GM18873 (cell line): ENCODE measurements around the gene ZC3H4.
"Not testable (repeated sequence)": the region's sequence is repeated elsewhere in the genome, so short reads cannot be mapped to it uniquely, and the experiment has no call there.

ENCODE experiments used
- ATAC-seq: cut with Tn5 transposase; IDR thresholded peaks from one replicate; pipeline ENCODE4 v1.9.1; 2021; ENCODE audit warnings: mild to moderate bottlenecking, moderate library complexity, moderate number of reproducible peaks; ENCODE audit not compliant: unreplicated experiment, low FRiP score

The ZC3H4 gene

GRCh38 chr19:47112997-47113849 lies at the start of gene ZC3H4:
Gene ZC3H4 (minus strand): TSS chr19:47113776. CDS start chr19:47112584, 1,192 bp downstream.
- ATAC-seq = peak; percentile 74

DNA sequence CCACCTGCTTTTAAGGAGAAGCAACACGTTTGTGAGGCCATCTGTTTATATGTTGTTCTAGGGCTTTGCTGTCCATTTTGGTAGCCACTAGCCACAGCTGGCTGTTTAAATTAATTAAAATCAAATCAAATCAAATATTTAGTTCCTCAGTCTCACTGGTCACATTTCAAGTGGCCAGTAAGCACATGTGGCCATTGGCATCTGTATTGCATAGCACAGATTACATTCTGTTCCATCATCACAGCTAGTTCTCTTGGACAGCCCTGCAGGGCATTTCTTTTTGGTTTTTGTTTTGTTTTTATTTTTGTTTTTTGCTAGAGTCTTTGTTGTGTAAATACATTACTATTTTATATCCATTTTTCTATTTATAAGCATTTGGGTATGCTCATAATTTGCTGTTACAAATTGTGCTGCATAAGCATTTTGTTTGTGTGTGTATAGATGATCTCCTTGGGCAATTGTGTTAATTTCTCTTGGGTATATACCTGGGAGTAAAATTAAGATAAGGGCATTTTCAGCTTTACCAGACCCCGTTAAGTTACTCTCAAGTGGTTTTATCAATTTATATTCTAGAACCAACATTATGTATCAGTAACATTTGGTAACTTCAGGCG lies 48.4 kb upstream of the ZC3H4 start:
- no peak for ATAC-seq

DNA sequence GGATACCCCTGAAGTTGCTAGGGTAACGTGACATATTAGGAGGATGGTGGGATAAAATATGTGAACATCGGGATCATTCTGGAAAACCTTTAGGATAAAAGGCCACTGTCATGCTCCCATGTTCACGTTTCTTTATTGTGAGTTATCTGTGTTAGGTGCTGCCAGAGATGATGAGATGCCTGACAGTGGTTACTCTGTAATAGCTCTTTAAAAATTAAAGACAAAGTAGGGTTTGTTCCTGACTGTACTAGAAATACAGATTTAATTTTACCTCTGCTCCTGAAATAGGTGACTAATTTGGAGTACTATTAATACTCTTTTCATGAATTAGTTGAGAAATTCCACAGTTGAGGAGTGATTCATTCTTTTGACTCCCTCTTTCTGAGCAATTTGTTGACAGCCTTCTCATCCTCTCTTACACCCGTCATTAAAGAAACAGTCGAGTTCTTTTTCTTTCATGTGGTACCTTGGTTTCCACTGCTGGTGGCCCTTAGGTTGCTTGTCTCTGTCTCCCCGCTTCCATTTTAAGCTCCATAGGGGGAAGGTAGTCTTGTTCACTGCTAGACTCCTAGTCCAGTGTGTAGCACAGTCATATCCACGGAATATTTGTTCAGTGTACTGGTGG lies 45.4 kb upstream of the ZC3H4 start:
- no peak for ATAC-seq

- ATAC-seq = no peak
Measured at GRCh38 chr19:47158367-47158791, 44.8 kb upstream of the ZC3H4 start.

- no peak for ATAC-seq
Measured at GRCh38 chr19:47157431-47158321, 44.1 kb upstream of the ZC3H4 start.

GRCh38 chr19:47156861-47157430 lies 43.4 kb upstream of the ZC3H4 start:
- no peak for ATAC-seq

DNA sequence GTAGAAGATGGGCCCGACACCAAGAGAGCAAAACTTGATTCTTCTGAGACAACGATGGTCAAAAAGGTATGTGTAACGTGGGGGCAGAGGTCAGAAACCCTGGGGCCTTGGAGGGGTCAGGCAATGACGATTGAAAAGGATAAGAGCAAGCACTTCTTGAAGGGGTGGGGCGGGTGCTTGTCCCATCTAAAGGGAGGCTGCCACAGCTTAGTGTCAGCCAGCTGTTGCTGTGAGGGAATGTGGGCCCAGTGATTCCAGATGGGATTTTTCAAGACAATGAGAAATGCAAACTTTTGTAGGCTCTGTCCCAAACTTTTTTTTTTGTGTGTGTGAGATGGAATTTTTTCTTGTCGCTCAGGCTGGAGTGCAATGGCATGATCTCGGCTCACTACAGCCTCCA lies 41.6 kb upstream of the ZC3H4 start:
- no peak for ATAC-seq

DNA sequence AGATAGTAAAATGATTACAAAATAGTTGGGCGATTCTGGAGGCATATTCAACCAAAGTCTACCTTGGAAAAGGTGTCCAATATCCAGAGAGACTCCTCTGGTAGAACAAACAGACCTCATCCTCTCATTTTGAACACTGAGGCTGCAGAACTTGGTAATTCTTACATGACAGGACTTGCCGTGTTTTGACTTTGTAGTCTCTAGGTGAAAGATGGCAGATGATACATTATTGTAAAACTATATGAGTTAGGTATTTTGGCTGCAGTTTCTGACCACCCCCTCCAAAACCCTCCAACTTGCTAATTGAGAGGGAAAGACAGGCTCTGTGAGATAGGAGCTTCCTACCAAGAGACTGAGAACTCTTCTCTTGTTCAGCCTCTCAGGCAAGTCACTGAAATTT lies 39.7 kb upstream of the ZC3H4 start:
- ATAC-seq = no peak

DNA sequence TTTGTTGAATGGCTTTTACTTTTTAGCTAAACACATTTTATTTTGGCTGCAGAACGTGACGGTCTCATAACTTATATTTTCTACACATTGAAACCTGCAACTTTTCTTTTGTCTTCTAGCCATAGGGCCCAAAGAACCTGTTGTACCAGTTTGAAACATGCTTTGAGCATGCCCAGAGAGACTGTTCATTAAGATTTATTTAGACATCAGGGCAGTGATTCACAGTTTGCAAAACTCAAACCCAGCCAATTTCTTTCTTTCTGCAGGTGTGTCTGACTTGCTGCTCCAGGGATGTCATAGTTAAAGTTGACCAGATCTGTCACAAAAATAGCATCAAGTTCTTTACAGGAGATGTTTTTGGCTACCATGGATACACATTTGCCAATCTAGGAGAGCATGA lies 39.1 kb upstream of the ZC3H4 start:
- ATAC-seq = no peak

DNA sequence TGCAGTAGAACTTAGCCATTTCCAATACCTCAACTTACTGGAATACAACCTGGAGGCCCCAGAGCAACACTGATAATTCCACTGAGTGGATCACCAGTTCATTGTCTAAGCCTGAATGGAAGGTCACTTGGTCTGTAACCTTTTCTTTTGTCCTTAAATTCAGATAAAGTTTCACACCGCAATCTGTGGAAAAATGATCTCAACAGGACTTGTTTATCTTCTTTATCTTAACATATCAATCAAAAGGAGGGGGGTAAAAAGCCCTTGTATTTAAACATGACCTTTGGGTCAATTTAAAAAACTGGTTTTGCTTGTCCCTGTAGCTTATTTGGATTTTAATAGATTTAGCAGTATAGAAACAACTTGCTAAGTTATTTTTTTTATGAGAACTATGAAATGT lies 38.6 kb upstream of the ZC3H4 start:
- no peak for ATAC-seq

- ATAC-seq = no peak
Measured at GRCh38 chr19:47151627-47152026, 38.1 kb upstream of the ZC3H4 start.

- no peak for ATAC-seq
Measured at GRCh38 chr19:47146920-47147319, 33.3 kb upstream of the ZC3H4 start.

- no peak for ATAC-seq
Measured at GRCh38 chr19:47145639-47146486, 32.3 kb upstream of the ZC3H4 start.

DNA sequence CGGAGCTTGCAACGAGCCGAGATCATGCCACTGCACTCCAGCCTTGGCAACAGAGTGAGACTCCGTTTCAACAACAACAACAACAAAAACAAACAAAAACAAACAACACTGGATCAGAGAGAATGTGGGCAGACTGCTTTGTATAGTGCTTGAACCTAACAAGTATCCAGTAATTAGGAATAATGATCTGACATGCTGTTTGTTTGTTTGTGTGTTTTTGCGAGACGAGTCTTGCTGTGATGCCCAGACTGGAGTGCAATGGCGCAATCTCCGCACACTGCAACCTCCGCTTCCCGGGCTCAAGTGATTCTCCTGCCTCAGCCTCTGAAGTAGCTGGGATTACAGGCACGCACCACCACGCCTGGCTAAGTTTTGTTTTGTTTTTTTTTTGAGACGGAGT lies 31.1 kb upstream of the ZC3H4 start:
- ATAC-seq = no peak

- ATAC-seq = no peak
Measured at GRCh38 chr19:47143322-47144073, 29.9 kb upstream of the ZC3H4 start.

DNA sequence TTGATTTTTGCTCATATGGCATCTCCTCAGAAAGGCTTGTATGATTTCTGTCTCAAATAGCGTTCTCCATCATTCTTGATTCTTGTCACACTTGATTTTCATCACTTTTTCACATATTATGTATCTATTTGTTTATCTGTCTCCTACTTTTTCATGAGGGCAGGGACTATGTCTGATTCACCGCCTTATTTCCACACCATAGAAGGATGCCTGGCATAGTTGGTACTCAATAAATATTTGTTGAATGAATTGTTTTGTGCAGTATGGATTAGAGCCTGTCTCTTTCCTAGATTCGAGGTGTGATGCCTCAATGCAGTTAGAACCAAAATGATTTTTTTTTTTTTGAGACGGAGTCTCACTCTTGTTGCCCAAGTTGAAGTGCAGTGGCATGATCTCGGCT lies 29.2 kb upstream of the ZC3H4 start:
- ATAC-seq = no peak

DNA sequence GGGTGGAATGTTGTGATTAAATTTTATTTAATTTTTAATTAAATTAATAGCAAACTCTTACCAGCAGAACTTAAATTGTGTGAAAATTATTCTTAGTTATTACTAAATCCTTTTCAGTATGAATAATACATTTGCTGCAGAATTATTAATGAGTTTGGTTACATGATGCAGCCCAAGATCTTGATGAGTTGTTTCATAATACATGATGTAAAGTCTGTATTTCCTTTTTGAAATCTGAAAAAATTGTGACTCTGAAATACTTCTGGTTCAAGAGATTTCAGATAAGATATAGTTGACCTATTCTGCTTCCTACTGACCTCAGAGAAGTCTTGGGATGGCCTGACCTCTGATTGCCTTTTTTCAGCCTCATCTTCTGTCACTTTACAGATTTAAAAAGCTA lies 28.1 kb upstream of the ZC3H4 start:
- ATAC-seq = no peak

DNA sequence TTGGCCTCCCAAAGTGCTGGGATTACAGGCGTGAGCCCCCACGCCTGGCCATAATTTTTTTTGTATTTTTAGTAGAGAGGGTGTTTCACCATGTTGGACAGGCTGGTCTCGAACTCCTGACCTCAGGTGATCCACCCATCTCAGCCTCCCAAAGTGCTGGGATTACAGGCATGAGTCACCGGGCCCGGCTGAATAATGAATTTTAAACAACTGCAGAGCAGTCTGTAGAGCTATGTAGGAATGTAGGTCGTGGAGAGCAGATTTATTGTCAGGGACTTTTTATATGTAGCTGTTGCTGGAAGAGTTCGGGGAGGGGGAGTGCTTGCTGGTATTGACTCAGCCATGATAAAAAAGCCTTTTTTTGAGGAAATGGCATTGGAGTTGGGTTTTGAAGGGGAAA lies 27.7 kb upstream of the ZC3H4 start:
- ATAC-seq = not testable (repeated sequence)

DNA sequence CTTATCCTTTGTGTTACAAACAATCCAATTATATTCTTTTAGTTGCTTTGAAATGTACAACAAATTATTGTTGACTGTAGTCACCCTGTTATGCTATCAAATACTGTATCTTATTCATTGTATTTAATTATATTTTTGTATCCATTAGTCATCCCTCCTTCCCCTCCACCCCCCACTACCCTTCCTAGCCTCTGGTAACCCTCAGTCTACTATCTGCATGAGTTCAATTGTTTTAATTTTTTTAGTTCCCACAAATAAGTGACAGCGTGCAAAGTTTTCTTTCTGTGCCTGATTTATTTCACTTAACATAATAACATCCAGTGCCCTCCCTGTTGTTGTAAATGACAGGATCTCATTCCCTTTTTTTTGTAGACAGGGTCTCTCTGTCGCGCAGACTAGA lies 21.6 kb upstream of the ZC3H4 start:
- ATAC-seq = no peak
